Measurements from ENCODE around the gene PSMD6.

Gene PSMD6

GRCh38 chr3:64008487-64009351 is 14.6 kb downstream of the PSMD6 start:
- DNase-seq (ENCODE audit: low read depth): no peak

- DNase-seq (ENCODE audit: low read depth): no peak
Observed at GRCh38 chr3:64008017-64008416, 15.3 kb downstream of the PSMD6 start.

- DNase-seq (ENCODE audit: low read depth): no peak
Observed at GRCh38 chr3:64003589-64003988, 19.7 kb downstream of the PSMD6 start.

DNA sequence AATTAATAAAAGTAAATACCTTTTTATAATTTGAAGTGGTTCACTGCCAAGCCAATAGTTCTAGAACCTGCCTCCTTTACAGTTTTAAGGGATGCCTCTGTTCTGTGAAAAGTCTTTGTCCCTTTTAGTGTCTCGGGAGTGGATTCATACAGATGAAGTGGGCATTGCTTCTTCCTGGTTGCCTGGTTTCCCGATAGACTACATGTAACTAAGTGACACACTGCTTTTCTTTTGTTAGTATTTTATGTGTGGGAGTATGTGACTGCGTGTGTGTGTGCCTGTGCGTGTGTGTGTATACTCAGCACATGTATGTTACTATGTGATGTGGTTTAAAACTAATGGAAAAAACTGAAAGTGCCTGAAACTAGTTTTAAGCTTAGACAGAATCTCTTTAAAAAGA is 21.1 kb downstream of the PSMD6 start:
- no peak for DNase-seq (ENCODE audit: low read depth)

- no peak for DNase-seq (ENCODE audit: low read depth)
Observed at GRCh38 chr3:64000453-64001055, 22.7 kb downstream of the PSMD6 start.

- no peak for DNase-seq (ENCODE audit: low read depth)
Observed at GRCh38 chr3:63998852-63999754, 24.2 kb downstream of the PSMD6 start.

GRCh38 chr3:63995086-63995485 is 28.2 kb downstream of the PSMD6 start:
- DNase-seq (ENCODE audit: low read depth): no peak

DNA sequence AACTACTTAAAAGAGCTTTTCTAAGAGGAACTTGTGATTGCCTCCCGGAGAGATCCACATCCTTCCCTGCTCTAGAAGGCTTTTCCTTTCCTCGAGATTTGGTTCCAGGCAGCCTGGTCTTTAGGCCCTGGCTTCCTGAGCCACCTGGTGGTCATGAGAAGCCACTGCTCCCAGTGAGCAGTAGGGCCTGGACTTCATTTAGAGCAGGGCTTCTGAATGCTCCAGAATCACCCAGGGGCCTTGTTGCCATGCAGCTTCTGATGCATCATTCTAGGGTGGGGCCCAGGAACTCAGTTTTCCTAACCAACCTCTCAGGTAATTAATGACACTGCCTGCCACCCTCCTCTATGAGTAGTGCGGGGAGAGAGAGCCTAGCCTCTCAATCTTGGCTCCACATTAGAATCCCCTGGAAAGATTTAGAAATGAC is 29.6 kb downstream of the PSMD6 start:
- peak; percentile 74 for DNase-seq (ENCODE audit: low read depth)

DNA sequence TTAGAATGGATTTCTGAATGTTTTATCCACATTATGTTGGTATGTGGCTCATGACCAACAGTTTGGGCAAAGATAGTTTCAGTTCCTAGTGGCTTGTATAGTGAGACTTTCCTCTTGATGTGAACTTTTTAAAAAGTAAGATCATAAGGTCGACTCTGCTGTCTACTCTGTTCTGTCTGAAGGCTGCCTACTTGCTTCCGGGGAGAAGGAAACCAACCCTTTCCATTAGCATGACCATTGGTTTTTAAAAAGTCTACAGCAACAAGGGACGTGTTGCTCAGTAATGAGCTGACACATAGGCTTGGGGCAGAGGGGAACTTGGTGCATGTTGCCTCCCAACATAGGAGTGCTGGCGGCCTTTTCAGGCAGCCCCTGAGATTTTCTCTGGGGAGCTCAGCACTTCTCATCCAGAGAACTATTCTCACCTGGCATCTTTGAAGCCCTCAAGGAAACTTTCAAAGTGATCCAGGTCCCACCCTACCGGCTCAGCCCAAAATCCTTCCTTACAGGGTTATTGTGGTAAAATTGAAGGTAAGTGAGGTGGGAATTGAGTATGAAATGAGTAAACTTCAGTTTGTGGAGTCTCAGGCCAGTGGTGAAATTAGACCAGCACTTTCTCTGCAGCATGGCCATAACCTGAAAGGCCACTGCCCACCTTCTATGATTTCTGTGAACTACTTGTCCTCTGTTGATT is 30.6 kb downstream of the PSMD6 start:
- no peak for DNase-seq (ENCODE audit: low read depth)

DNA sequence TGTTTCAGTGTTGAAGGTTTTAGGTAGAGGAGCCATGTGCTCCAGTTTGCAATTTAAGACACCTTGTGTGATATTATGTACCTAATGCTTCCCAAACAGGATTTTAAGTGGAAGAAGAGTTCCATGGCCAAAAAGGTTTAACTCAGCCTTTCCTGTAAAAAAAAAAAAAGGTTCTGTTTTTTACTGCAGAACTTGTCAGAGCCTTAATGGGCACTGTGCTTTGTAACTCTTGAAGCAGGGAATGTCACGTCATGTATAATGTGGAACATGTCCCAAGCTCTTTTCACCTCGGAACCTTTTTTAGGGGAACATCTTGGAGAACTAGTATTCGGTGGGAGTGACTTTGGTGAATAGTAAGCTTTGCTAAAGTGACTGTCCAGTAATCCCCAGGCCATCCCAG is 31.6 kb downstream of the PSMD6 start:
- no peak for DNase-seq (ENCODE audit: low read depth)

GRCh38 chr3:63990733-63991132 is 32.6 kb downstream of the PSMD6 start:
- no peak for DNase-seq (ENCODE audit: low read depth)

- no peak for DNase-seq (ENCODE audit: low read depth)
Observed at GRCh38 chr3:63990204-63990603, 33.1 kb downstream of the PSMD6 start.

- no peak for DNase-seq (ENCODE audit: low read depth)
Observed at GRCh38 chr3:63988943-63989342, 34.4 kb downstream of the PSMD6 start.

- DNase-seq (ENCODE audit: low read depth): no peak
Observed at GRCh38 chr3:63986831-63987230, 36.5 kb downstream of the PSMD6 start.

DNA sequence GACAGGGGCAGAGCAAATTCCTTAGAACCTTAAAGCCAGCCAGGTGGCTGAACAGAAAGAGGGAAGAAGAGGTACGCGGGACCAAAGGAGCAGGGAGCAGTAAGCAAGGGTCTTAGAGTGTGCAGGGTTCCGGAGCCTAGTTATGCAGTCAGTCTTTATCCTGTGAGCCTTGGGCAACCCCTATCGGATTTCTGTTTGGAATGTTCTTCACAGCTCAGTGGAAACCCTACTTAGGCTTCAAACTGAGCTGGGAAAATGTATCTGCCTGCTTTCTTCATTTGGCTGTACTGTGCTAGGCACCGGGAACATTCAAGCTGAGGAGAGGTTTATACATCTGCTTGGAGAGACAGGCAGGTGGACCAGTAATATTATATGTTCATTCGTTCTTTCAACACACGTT is 37.1 kb downstream of the PSMD6 start:
- DNase-seq (ENCODE audit: low read depth): peak; percentile 59

- DNase-seq (ENCODE audit: low read depth): no peak
Observed at GRCh38 chr3:63984391-63984790, 38.9 kb downstream of the PSMD6 start.

- no peak for DNase-seq (ENCODE audit: low read depth)
Observed at GRCh38 chr3:63981980-63982379, 41.3 kb downstream of the PSMD6 start.

- DNase-seq (ENCODE audit: low read depth): no peak
Observed at GRCh38 chr3:63980830-63981498, 42.3 kb downstream of the PSMD6 start.

DNA sequence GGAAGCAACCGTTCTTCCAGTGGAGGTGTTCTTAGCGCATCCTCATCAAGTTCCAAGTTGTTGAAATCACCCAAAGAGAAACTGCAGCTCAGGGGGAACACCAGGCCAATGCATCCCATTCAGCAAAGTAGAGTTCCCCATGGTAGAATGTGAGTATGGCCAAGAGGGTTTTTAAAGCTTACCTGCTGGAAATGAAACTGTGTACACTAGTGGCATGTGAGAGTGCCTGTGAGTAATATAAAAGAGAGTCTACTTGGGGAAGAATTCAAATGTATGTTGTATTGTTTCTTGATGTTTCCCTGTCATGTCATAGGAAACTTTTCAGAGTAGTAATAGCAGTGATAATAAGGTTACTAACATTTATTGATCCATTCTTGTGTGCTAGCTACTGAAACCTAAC is 43.3 kb downstream of the PSMD6 start:
- DNase-seq (ENCODE audit: low read depth): no peak

DNA sequence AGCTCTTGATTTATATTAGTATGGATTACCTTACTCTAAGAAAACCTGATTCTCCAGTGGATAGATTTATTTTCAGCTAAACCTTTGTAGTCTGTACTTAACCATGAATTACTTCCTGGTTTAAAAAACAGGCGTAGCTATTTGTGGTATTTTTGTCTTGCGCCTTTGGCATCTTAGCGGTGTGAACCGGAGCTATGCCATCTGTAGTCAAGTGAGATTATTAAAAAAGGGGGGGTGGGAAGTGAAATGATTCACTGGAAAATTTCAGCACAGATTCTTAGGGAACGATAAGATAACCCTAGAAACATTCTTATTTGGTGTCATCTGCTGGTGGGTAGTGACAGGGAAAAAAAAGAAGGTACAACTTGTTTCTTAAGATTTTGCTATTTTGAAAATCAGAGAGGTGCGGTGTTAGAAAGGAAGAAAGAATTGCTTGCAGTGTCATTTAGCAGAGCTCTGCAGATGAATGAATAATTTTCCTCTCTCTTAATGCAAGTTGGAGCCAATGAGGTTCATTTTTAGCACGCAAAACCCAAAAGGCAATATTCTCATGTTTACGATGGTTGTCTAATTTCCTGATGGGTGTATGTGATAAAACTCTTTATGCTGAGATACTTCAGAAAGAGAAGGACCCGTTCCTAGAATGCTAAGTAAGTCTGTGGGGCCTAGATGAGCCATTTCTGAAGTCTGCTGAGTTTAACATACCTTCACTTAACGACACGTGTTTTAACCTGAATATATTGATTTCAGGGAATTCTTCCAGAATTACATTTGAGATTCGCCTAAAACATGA is 44.0 kb downstream of the PSMD6 start:
- peak; percentile 17 for DNase-seq (ENCODE audit: low read depth)

GRCh38 chr3:63977893-63978292 is 45.4 kb downstream of the PSMD6 start:
- no peak for DNase-seq (ENCODE audit: low read depth)

Measured in fibroblast of gingiva (primary cell).